Thyroid gland (tissue), 4 donors: ENCODE data around the gene PPP2R5D. TPM values are rescaled to one million over a fixed set of nuclear protein-coding genes. Genes with fewer than 3 reads are reported as not detected.

Source experiments
- DNase-seq, 2 donors: peaks; one replicate each; pipeline ENCODE4 v3.0.0-alpha.2; 2019
- H3K27ac ChIP-seq, 3 donors: fragments of 200-600 bp; sonication (generic); 1 replicate in 2 of 3; 2 replicates in 1 of 3; pipeline ENCODE4 v1.5.1; 2016 to 2019; ENCODE audit warnings: mild to moderate bottlenecking in 1 of 3, moderate library complexity in 1 of 3
- H3K27me3 ChIP-seq: fragments of 200-600 bp; sonication (generic); one replicate; pipeline ENCODE4 v1.5.1; 2019
- H3K36me3 ChIP-seq, 2 donors: fragments of 200-600 bp; sonication (generic); one replicate each; pipeline ENCODE4 v1.5.1; 2016 to 2019
- H3K4me1 ChIP-seq, 2 donors: fragments of 200-600 bp; sonication (generic); one replicate each; pipeline ENCODE4 v1.5.1; 2017 to 2019
- H3K4me3 ChIP-seq, 3 donors: fragments of 200-600 bp; sonication (generic); replicated peaks in 1 of 3; 1 replicate in 2 of 3; 2 replicates in 1 of 3; pipeline ENCODE4 v1.5.1; 2016; ENCODE audit warnings: mild to moderate bottlenecking in 1 of 3
- H3K9me3 ChIP-seq: fragments of 200-600 bp; sonication (generic); one replicate; pipeline ENCODE4 v1.5.1; 2017
- POLR2A ChIP-seq, 2 donors: fragments of 450-650 bp; IDR thresholded peaks; one replicate each; pipeline ENCODE4 v1.6.1; 2017; ENCODE audit warnings: antibody characterized with exemption in 2 of 2, mild to moderate bottlenecking in 2 of 2, moderate library complexity in 1 of 2
- WGBS, 2 donors: methylation state at CpG; one replicate each; pipeline ENCODE4 v1.1.5; 2017; 5-methylcytosine and 5-hydroxymethylcytosine counted together
- intact Hi-C: fragments of 100-400 bp; cut with DNase I; formaldehyde crosslinking; loops from one replicate; pipeline ENCODE4 v1.15.1; 2023
- total RNA-seq, 4 donors: library from RNA; depleted of rRNA; stranded (reverse); fragments of >200 nt; gene quantifications; one replicate each; pipeline ENCODE4 v1.2.3, GENCODE V29; 2016
- TF ChIP-seq, protein P1 (sequence below), 6 experiments: fragments of 200-600 bp in 3 of 6; fragments of 450-650 bp in 3 of 6; sonication (generic) in 3 of 6; IDR thresholded peaks; one replicate each; pipeline ENCODE4 v1.5.1; 2016 to 2019; ENCODE audit warnings: antibody characterized with exemption in 6 of 6, mild to moderate bottlenecking in 2 of 6, inconsistent platforms in 1 of 6, moderate library complexity in 1 of 6

The PPP2R5D gene
- total RNA-seq, 4 donors from 2014 or later = 22.8 to 47.0 (median 28.2) TPM

DNA sequence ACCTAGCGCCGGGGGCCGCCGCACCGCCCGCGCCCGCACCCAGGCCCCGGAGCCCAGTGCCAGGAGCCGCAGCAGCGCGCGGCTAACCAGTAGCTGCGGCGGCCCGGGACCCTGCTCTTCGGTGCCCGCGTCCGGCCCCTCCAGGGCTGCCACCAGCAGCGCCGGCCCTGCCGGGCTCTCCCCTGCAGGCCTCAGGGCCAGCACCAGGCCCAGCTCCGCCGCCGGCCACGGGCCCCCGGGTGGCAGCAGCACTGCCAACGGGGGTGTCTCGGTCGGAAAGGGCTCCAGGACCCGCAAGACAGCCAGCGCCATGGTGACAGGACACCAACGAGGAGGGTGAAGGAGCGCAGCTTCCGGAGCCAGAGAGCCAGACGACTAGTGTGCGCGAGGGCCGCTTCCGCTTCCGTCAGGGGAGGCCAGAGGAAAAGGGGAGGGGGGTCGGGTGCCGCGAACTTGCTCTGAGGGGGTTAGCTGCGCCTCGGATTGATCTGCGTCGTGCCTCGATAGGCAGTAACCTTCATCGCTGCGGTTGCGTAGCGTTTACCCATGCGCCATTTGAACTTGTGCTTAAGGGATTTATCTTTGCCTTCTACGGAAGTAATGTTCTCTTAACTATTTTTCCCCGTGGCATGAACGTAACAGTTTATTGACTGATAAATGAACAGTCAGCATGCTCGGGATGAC, 5.4 kb upstream of the PPP2R5D start, which contains the start of gene PEX6:
TSS of gene PEX6 (minus strand) at position 343 of the 684 bp plus-strand sequence. CDS start at position 312, 31 bp downstream.
- H3K36me3 ChIP-seq = no peaks in the 10 kb centered on the region
- WGBS, 2 donors = 0% methylated on average over 21 to 22 of the region's 59 CpGs
- DNase-seq = peak; percentile 83 to 95
- H3K4me1 ChIP-seq = peaks cover 18 to 26% of the 10 kb centered on the region in 2 donors
- TF ChIP-seq, protein P1, sequence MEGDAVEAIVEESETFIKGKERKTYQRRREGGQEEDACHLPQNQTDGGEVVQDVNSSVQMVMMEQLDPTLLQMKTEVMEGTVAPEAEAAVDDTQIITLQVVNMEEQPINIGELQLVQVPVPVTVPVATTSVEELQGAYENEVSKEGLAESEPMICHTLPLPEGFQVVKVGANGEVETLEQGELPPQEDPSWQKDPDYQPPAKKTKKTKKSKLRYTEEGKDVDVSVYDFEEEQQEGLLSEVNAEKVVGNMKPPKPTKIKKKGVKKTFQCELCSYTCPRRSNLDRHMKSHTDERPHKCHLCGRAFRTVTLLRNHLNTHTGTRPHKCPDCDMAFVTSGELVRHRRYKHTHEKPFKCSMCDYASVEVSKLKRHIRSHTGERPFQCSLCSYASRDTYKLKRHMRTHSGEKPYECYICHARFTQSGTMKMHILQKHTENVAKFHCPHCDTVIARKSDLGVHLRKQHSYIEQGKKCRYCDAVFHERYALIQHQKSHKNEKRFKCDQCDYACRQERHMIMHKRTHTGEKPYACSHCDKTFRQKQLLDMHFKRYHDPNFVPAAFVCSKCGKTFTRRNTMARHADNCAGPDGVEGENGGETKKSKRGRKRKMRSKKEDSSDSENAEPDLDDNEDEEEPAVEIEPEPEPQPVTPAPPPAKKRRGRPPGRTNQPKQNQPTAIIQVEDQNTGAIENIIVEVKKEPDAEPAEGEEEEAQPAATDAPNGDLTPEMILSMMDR (IDR thresholded peaks at IDR 0.05) = no peak
- TF ChIP-seq POLR2A (IDR thresholded peaks at IDR 0.05) = peak; percentile 37 to 77
- no peaks in the 10 kb centered on the region for H3K27me3 ChIP-seq
- H3K27ac ChIP-seq = peak within 1 kb of the TSS; percentile 71 to 79 (median 74)
- peak within 1 kb of the TSS; percentile 7 to 94 (median 83) for H3K4me3 ChIP-seq
- intact Hi-C loops = loop anchor here (5.0 kb wide), 1 partner anchor 38 kb away; no protein-coding TSS in a partner anchor
- H3K9me3 ChIP-seq = no peaks in the 10 kb centered on the region

DNA sequence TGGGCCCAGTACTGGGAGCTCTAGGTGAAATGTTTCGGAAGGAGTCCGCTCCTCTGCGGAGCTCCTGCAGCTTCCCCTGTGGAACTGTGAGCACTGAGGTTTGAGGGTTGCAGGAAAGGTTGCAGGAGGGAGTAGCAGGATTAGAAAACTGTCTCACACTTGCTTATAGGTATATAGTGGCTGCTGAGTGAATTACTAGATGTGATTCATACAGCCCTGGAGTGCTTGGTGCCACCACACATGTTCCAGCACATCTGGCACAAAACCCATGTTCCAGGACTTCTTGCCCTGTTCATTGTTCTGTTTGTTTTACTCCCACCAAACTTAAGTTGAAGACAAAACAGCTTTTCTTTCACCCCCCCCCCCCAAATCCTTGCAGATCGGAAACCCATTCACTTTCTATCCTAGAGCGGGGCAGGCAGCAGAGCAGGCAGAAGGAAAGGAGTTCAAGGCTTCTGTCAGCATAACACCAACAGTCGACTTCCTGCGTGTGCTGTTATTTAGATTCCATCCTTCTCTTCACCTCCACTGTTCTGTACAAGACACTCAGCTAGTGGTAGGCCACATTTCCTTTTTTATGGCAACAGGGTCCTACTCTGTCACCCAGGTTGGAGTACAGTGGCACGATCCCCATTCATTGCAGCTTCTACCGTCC, 4.7 kb upstream of the PPP2R5D start:
- H3K9me3 ChIP-seq = no peaks in the 10 kb centered on the region
- no peak for TF ChIP-seq POLR2A (IDR thresholded peaks at IDR 0.05)
- TF ChIP-seq, protein P1 (IDR thresholded peaks at IDR 0.05) = no peak
- peak overlapping the region; percentile 7 to 94 (median 83) for H3K4me3 ChIP-seq
- no peaks in the 10 kb centered on the region for H3K27me3 ChIP-seq
- H3K27ac ChIP-seq = peak overlapping the region; percentile 71 to 79 (median 74)
- 46 to 49% methylated on average over 9 of the region's 9 CpGs for WGBS, 2 donors
- H3K4me1 ChIP-seq = peaks cover 18 to 26% of the 10 kb centered on the region in 2 donors
- H3K36me3 ChIP-seq = no peaks in the 10 kb centered on the region
- DNase-seq = no peak
- intact Hi-C loops = loop anchor here (5.0 kb wide), 1 partner anchor 38 kb away; no protein-coding TSS in a partner anchor

DNA sequence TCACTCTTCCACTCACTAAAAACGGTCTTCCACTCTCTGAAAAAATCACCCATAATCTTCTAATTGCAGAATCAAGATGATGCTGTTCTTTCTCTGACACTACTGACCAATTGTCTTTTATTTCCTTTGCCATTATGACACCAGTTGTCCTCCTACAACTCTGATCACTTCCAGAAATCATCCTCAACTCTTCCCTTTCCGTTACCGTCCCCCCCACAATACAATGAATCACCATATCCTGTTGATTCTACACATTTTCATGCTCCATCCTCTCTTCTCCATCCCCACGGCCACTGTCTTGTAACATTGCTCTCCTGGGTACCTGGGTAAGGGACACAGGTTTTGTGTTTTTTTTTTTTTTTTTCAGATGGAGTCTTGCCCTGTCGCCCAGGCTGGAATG, 2.5 kb upstream of the PPP2R5D start:
- no peak overlapping the region for H3K4me3 ChIP-seq
- DNase-seq = no peak
- H3K4me1 ChIP-seq = peaks cover 29 to 44% of the 10 kb centered on the region in 2 donors
- H3K9me3 ChIP-seq = no peaks in the 10 kb centered on the region
- no peaks in the 10 kb centered on the region for H3K27me3 ChIP-seq
- H3K36me3 ChIP-seq = no peaks in the 10 kb centered on the region
- intact Hi-C loops = no loop called here
- H3K27ac ChIP-seq = no peak overlapping the region
- 83 to 87% methylated on average over 5 of the region's 5 CpGs for WGBS, 2 donors
- TF ChIP-seq POLR2A (IDR thresholded peaks at IDR 0.05) = no peak
- TF ChIP-seq, protein P1 (IDR thresholded peaks at IDR 0.05) = no peak

DNA sequence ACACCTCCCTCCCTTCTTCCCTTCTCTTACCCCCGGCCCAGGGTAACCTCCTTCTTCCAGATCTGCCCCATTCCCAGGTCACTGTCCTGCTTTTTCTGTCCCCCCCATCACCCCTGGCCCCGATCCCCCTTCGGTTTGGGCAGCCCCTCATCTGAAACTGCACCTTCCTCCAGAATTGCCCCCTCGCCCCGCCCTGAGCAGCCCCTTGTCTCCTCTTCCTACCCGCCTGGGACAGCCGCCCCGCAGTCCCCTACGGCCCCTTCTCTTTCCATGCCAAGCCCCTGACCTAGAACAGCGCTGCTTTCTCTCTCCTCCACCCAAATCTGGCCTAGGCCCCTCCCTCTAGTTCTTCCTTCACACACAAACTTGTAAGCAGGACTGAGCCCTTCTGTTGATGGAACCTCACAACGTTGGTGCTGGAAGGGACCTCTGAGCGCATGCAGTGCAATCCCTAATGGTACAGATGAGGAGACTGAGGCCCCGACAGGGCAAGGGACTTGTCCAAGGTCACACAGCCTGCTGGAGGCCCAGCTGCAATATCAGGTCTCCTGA, 630 bp downstream of the PPP2R5D start:
- WGBS, 2 donors = 11 to 15% methylated on average over 13 of the region's 13 CpGs
- Histone ChIP-seq H3K27ac (peak overlapping the region; percentile 39 to 81 (median 62)), H3K36me3 (peaks cover 0 to 8% of the 10 kb centered on the region in 2 donors), H3K4me3 (peak overlapping the region; percentile 53 to 75 (median 64)), H3K9me3 (no peaks in the 10 kb centered on the region), H3K4me1 (peaks cover 22 to 35% of the 10 kb centered on the region in 2 donors), H3K27me3 (no peaks in the 10 kb centered on the region)
- TF ChIP-seq, protein P1 (IDR thresholded peaks at IDR 0.05) = no peak
- no peak for TF ChIP-seq POLR2A (IDR thresholded peaks at IDR 0.05)
- intact Hi-C loops = no loop called here
- DNase-seq = peak; percentile 8 to 19
